Activated T-helper 1 cell treated with anti-CD3 and anti-CD28 coated beads, Interleukin-12 subunit alpha, Interleukin-12 subunit beta, Interleukin-2, Interleukin-4 antibody, amounts not matched to agents 30 ng/mL and 10 ng/mL and 1 ng/mL, durations not matched to agents 14 hours and 24 hours and 36 hours (primary cell): ENCODE data around the gene BAHCC1. TPM values are rescaled to one million over a fixed set of nuclear protein-coding genes. Genes with fewer than 3 reads are reported as not detected.

Experiments used
- DNase-seq: peaks from one replicate; pipeline ENCODE4 v3.0.0; 2021; ENCODE audit warnings: low spot score
- H3K27ac Mint-ChIP-seq: one replicate; pipeline ENCODE4 v1.8.0; 2021; ENCODE audit warnings: mild to moderate bottlenecking, mixed read lengths
- H3K27me3 Mint-ChIP-seq: one replicate; pipeline ENCODE4 v1.8.0; 2022; ENCODE audit warnings: mild to moderate bottlenecking, moderate library complexity, mixed read lengths; ENCODE audit not compliant: insufficient read depth
- H3K36me3 Mint-ChIP-seq: one replicate; pipeline ENCODE4 v1.8.0; 2021; ENCODE audit warnings: low read depth, mixed read lengths
- H3K4me1 Mint-ChIP-seq: one replicate; pipeline ENCODE4 v1.8.0; 2021; ENCODE audit warnings: low read depth, mixed read lengths
- H3K4me3 Mint-ChIP-seq: one replicate; pipeline ENCODE4 v1.8.0; 2021; ENCODE audit warnings: mild to moderate bottlenecking, moderate library complexity, mixed read lengths
- H3K9me3 Mint-ChIP-seq: one replicate; pipeline ENCODE4 v1.8.0; 2021; ENCODE audit warnings: mixed read lengths
- intact Hi-C: fragments of 100-400 bp; cut with micrococcal nuclease; formaldehyde crosslinking; loops from one replicate; pipeline ENCODE4 v1.15.1; 2024
- total RNA-seq: library from RNA; stranded (reverse); gene quantifications from 2 replicates; pipeline ENCODE4 v1.2.3, GENCODE V29; 2022

The BAHCC1 gene
- total RNA-seq, 1 donor from 2014 or later, result 0.08 TPM

GRCh38 chr17:81408049-81408448 lies 12.8 kb downstream of the BAHCC1 start:
- H3K27ac Mint-ChIP-seq, result no peak overlapping the region
- peaks cover 5% of the 10 kb centered on the region for H3K4me1 Mint-ChIP-seq
- no peak overlapping the region for H3K4me3 Mint-ChIP-seq
- H3K36me3 Mint-ChIP-seq, result no peaks in the 10 kb centered on the region
- intact Hi-C loops, result no loop called here
- no peak for DNase-seq
- peaks cover 27% of the 10 kb centered on the region for H3K27me3 Mint-ChIP-seq
- H3K9me3 Mint-ChIP-seq, result no peaks in the 10 kb centered on the region

DNA sequence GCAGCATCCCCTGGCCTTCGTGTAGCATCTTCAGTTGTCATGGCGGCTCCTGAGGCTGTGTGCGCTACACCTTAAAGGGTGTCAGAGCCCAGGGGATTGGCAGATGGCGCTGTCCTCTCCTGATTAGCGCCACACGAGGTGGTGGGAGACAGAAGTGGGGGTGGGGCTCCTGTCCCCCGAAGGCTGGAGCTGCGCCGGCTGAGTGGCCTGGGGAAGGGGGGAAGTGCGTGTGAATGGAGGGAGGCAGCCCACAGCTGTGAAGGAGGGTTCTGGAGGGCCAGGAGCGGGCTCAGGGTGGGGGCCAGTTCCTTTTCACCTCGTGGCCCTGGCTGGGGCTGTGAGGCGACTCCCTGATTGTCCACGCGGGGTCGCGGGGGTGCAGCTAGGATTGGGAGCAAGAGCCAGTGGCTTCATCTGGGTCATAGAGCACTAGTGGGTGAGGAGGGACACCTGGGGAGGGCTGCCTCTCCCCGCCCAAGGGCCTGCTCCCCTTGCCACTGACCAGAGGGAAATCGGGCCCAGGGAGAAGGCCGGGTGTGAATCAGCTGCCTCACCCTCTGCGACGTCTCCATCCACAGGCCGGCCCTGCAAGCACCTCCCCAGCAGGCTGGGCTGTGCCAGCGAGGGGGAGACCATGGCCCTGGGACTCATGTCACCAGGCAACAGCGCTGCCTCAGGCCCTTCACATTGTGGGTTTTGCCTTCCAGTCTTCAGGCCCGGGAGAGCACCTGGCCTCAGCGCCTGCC lies 14.1 kb downstream of the BAHCC1 start:
- Mint-ChIP-seq H3K4me1 (peaks cover 5% of the 10 kb centered on the region), H3K36me3 (no peaks in the 10 kb centered on the region), H3K4me3 (no peak overlapping the region), H3K27ac (no peak overlapping the region), H3K9me3 (no peaks in the 10 kb centered on the region), H3K27me3 (peaks cover 19% of the 10 kb centered on the region)
- intact Hi-C loops, result no loop called here
- DNase-seq, result no peak

DNA sequence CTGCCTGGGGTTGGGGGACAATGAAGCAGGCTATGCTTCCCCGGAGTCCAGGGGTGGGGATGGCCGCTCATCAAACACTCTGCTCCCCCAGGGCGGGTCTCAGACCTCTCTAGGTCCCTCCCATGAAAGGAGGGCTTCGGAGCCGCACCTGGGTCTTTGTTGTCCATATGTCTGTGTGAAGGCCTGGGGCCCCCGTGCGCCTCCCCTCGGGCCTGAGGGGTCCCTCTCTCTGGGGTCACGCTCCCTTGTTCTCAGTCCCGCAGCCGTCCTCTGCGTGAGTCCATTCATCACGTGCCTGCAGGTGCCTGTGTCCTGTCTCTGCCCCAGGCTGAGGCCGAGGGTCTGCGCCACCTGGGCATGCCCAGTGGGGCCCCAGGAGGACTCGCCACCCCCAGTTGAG lies 15.6 kb downstream of the BAHCC1 start:
- Mint-ChIP-seq H3K4me1 (peaks cover 5% of the 10 kb centered on the region), H3K9me3 (no peaks in the 10 kb centered on the region), H3K4me3 (no peak overlapping the region), H3K36me3 (no peaks in the 10 kb centered on the region), H3K27me3 (peaks cover 9% of the 10 kb centered on the region), H3K27ac (no peak overlapping the region)
- intact Hi-C loops, result no loop called here
- no peak for DNase-seq

DNA sequence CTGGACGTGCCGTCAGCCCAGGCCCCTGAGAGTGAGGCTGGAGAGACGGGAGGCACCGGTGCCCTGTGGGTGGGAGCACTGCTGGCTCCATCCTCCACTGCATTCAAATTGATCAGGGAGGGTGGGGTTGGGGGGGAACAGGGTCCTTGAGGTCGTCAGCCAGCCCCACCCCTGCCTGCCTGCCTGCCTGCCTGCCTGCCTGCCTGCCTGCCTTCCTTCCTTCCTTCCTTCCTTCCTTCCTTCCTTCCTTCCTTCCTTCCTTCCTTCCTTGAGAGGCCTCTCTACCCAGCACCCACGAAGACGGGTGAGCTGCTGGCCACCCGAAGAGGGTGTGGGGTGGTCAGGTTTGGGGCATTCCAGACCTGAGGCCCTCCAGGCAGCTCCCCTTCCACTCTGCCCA lies 16.0 kb downstream of the BAHCC1 start:
- Mint-ChIP-seq H3K4me3 (no peak overlapping the region), H3K9me3 (no peaks in the 10 kb centered on the region), H3K36me3 (no peaks in the 10 kb centered on the region), H3K27ac (no peak overlapping the region), H3K4me1 (peaks cover 5% of the 10 kb centered on the region), H3K27me3 (peaks cover 9% of the 10 kb centered on the region)
- intact Hi-C loops, result no loop called here
- no peak for DNase-seq

- intact Hi-C loops, result no loop called here
- Mint-ChIP-seq H3K36me3 (no peaks in the 10 kb centered on the region), H3K9me3 (no peaks in the 10 kb centered on the region), H3K27me3 (peaks cover 9% of the 10 kb centered on the region), H3K4me3 (no peak overlapping the region), H3K27ac (no peak overlapping the region), H3K4me1 (peaks cover 5% of the 10 kb centered on the region)
- peak; percentile 10 for DNase-seq
Observed at GRCh38 chr17:81412490-81413093, 17.3 kb downstream of the BAHCC1 start.

DNA sequence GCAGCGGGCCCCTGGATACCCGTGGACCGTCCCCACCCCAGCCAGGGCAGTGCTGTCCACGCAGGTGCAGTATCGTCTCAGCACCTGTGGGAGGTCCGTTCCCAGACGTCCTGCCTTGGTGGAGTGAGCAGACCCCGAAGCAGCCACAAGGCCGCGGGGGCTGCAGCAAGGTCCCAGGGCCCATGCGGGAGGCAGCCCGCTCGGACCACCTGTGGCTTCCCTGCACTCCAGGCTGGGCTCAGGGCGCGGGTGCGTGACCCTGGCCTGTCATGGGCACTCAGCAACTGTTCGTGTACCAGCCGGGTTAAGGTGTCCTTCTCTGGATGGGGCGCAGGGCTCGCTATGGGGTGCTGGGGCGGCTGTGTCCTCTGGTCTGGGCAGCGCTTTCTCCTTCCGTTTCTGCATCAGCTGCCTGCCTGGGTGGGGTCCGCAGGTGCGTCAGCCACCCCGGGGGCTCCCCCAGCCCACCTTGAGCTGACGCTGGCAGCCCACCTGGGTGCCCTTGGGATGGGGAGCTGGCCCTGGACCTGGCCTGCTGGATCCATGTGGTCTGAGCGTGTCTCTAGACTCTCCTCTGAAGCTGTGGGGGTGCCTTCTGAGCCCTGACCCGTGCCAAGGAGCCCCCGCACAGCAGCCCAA lies 18.4 kb downstream of the BAHCC1 start:
- peaks cover 9% of the 10 kb centered on the region for H3K27me3 Mint-ChIP-seq
- H3K36me3 Mint-ChIP-seq, result no peaks in the 10 kb centered on the region
- no peak overlapping the region for H3K4me3 Mint-ChIP-seq
- no peaks in the 10 kb centered on the region for H3K9me3 Mint-ChIP-seq
- peaks cover 5% of the 10 kb centered on the region for H3K4me1 Mint-ChIP-seq
- no peak for DNase-seq
- intact Hi-C loops, result no loop called here
- H3K27ac Mint-ChIP-seq, result no peak overlapping the region

DNA sequence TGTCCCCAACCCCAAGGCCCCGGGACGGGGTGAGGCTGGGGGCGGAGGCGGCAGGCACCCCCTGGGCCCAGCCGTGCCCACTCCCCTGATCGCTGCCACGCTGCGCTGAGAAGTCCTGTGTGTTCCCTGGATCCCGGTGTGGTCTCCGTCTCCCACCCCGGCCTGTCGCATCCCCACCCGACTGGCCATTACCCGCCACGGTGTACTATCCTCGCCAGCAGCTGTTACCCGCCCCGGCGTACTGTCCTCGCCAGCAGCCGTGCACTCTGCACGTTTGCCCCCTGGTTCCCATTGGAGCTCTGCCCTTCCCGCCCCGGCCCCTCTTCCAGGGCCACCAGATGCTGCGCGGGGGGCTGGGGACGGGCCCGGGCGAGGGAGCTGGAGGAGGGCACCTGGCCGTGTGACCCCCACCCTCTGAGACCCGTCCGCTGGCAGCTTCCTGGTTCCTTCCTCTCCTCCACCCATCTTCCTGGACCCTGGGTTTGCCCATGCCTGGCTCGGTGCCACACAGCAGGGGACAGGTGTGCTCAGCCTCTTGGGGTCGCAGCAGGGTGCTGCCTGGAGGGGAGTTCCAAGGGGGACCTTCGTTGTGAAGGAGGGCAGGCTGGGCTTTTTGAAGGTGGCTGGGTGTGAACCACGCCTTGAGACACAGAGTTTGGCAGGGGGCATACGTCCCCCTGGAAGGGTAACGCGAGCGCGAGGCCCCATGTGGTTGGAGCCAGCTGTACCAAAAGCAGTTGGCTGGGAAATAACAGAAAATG lies 19.7 kb downstream of the BAHCC1 start:
- intact Hi-C loops, result no loop called here
- no peaks in the 10 kb centered on the region for H3K9me3 Mint-ChIP-seq
- no peaks in the 10 kb centered on the region for H3K36me3 Mint-ChIP-seq
- no peak overlapping the region for H3K4me3 Mint-ChIP-seq
- DNase-seq, result no peak
- peaks cover 9% of the 10 kb centered on the region for H3K27me3 Mint-ChIP-seq
- no peak overlapping the region for H3K27ac Mint-ChIP-seq
- H3K4me1 Mint-ChIP-seq, result peaks cover 5% of the 10 kb centered on the region

- Mint-ChIP-seq H3K36me3 (no peaks in the 10 kb centered on the region), H3K4me1 (peaks cover 5% of the 10 kb centered on the region), H3K27ac (no peak overlapping the region), H3K4me3 (no peak overlapping the region), H3K27me3 (peaks cover 9% of the 10 kb centered on the region), H3K9me3 (no peaks in the 10 kb centered on the region)
- no peak for DNase-seq
- intact Hi-C loops, result no loop called here
Observed at GRCh38 chr17:81415681-81416080, 20.4 kb downstream of the BAHCC1 start.

GRCh38 chr17:81416612-81417011 lies 21.4 kb downstream of the BAHCC1 start:
- Mint-ChIP-seq H3K4me1 (peaks cover 5% of the 10 kb centered on the region), H3K9me3 (no peaks in the 10 kb centered on the region), H3K36me3 (no peaks in the 10 kb centered on the region), H3K27ac (no peak overlapping the region), H3K27me3 (peaks cover 7% of the 10 kb centered on the region), H3K4me3 (no peak overlapping the region)
- intact Hi-C loops, result no loop called here
- DNase-seq, result no peak

GRCh38 chr17:81417049-81417878 lies 22.0 kb downstream of the BAHCC1 start:
- intact Hi-C loops, result no loop called here
- no peak for DNase-seq
- no peak overlapping the region for H3K4me3 Mint-ChIP-seq

DNA sequence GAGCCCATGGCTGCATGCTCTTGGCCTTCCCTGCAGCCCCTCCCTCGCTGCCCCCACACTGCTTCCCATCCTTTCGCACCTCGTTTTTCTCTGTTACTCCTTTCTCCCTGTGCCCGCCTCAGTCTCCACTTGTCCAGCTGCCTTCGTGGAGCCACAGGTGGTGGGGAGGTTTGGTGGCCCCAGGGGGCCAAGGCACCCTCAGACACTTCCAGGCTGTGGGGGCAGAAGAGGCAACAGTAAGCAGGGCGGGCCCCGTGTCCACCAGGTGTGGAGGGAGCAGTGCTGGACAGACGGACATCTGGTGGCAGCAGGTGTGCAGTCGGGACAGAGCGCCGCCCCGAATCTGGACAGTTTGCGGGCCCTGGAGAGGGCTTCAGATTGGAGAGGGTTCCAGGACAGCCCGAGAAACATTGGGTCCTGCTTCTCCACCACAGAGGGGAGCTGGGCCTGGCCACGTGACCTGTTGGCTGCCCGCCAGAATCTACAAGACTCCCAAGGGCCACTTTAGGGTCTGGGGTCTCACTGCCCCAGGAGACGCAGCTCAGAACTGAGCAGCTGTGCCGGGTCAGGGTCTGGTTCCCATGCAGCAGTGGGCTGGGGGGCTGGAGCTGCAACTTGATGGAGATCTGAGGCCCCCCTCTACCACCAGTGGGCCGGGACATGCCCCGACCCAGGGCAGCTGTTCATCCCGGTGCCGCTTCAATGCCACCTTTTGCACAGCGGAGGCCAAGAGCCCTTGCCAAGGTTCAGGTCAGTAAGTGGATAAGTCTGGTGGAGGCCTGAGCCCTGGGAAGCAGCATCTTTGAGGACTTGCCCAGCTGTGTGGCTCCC lies 22.8 kb downstream of the BAHCC1 start:
- intact Hi-C loops, result no loop called here
- H3K27me3 Mint-ChIP-seq, result peaks cover 2% of the 10 kb centered on the region
- no peak overlapping the region for H3K4me3 Mint-ChIP-seq
- no peaks in the 10 kb centered on the region for H3K9me3 Mint-ChIP-seq
- H3K4me1 Mint-ChIP-seq, result no peaks in the 10 kb centered on the region
- no peaks in the 10 kb centered on the region for H3K36me3 Mint-ChIP-seq
- DNase-seq, result no peak
- no peak overlapping the region for H3K27ac Mint-ChIP-seq

More at GRCh38 chr17:81417049-81417878, 22.0 kb downstream of the BAHCC1 start:
- Mint-ChIP-seq H3K36me3 (no peaks in the 10 kb centered on the region), H3K27ac (no peak overlapping the region), H3K4me1 (peaks cover 5% of the 10 kb centered on the region), H3K27me3 (peaks cover 6% of the 10 kb centered on the region), H3K9me3 (no peaks in the 10 kb centered on the region)
